HEK293 (cell line): ENCODE measurements around the gene CCDC102B.

Experiments used
- MZF1 ChIP-seq: fragments of 450-650 bp; formaldehyde crosslinking; IDR thresholded peaks from 2 replicates; pipeline ENCODE4 v1.5.1; 2017; ENCODE audit warnings: missing biosample characterization, missing genetic modification characterization, borderline replicate concordance
- SALL2 ChIP-seq: fragments of 450-650 bp; formaldehyde crosslinking; IDR thresholded peaks from 2 replicates; pipeline ENCODE4 v1.5.0; 2017; ENCODE audit warnings: missing biosample characterization, mild to moderate bottlenecking, missing genetic modification characterization, borderline replicate concordance
- ZNF596 ChIP-seq: fragments of 450-650 bp; IDR thresholded peaks from 2 replicates; pipeline ENCODE4 v1.5.0; 2018; ENCODE audit warnings: missing biosample characterization, mild to moderate bottlenecking, missing genetic modification characterization, moderate library complexity
- TF ChIP-seq, protein P1 (sequence below): fragments of 450-650 bp; formaldehyde crosslinking; IDR thresholded peaks from 2 replicates; pipeline ENCODE4 v1.5.1; 2016; ENCODE audit warnings: missing biosample characterization, missing genetic modification characterization
- TF ChIP-seq, protein P2 (sequence below): fragments of 450-650 bp; formaldehyde crosslinking; IDR thresholded peaks from 2 replicates; pipeline ENCODE4 v1.5.1; 2016; ENCODE audit warnings: missing biosample characterization, missing genetic modification characterization
- TF ChIP-seq, protein P3 (sequence below): fragments of 450-650 bp; formaldehyde crosslinking; IDR thresholded peaks from 2 replicates; pipeline ENCODE4 v1.5.1; 2017; ENCODE audit warnings: missing biosample characterization, missing genetic modification characterization
- TF ChIP-seq, protein P4 (sequence below): fragments of 450-650 bp; formaldehyde crosslinking; IDR thresholded peaks from 2 replicates; pipeline ENCODE4 v1.5.1; 2016; ENCODE audit warnings: missing biosample characterization, missing genetic modification characterization

DNA sequence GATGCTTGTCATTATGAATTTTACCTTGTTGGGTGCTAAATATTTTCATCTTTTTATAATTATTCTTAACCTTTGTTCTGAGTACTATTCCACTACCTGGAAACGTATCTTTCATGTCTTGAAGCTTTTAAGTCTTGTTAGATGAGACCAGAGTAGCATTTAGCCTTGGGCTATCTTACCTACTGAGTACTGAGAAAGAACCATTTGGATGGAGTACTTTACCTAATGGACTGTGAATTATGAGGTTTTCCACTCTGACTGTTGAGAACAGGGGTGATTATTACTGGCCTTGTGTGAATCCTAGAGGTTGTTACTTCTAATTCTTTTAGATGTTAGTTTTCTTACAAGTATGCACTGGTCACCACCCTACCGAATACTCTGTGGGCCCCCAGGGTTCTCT, 63.5 kb downstream of the CCDC102B start:
- TF ChIP-seq SALL2 (tag by site-specific recombination) = no peak
- TF ChIP-seq, protein P1, sequence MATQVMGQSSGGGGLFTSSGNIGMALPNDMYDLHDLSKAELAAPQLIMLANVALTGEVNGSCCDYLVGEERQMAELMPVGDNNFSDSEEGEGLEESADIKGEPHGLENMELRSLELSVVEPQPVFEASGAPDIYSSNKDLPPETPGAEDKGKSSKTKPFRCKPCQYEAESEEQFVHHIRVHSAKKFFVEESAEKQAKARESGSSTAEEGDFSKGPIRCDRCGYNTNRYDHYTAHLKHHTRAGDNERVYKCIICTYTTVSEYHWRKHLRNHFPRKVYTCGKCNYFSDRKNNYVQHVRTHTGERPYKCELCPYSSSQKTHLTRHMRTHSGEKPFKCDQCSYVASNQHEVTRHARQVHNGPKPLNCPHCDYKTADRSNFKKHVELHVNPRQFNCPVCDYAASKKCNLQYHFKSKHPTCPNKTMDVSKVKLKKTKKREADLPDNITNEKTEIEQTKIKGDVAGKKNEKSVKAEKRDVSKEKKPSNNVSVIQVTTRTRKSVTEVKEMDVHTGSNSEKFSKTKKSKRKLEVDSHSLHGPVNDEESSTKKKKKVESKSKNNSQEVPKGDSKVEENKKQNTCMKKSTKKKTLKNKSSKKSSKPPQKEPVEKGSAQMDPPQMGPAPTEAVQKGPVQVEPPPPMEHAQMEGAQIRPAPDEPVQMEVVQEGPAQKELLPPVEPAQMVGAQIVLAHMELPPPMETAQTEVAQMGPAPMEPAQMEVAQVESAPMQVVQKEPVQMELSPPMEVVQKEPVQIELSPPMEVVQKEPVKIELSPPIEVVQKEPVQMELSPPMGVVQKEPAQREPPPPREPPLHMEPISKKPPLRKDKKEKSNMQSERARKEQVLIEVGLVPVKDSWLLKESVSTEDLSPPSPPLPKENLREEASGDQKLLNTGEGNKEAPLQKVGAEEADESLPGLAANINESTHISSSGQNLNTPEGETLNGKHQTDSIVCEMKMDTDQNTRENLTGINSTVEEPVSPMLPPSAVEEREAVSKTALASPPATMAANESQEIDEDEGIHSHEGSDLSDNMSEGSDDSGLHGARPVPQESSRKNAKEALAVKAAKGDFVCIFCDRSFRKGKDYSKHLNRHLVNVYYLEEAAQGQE (tag by site-specific recombination) = no peak
- TF ChIP-seq, protein P2, sequence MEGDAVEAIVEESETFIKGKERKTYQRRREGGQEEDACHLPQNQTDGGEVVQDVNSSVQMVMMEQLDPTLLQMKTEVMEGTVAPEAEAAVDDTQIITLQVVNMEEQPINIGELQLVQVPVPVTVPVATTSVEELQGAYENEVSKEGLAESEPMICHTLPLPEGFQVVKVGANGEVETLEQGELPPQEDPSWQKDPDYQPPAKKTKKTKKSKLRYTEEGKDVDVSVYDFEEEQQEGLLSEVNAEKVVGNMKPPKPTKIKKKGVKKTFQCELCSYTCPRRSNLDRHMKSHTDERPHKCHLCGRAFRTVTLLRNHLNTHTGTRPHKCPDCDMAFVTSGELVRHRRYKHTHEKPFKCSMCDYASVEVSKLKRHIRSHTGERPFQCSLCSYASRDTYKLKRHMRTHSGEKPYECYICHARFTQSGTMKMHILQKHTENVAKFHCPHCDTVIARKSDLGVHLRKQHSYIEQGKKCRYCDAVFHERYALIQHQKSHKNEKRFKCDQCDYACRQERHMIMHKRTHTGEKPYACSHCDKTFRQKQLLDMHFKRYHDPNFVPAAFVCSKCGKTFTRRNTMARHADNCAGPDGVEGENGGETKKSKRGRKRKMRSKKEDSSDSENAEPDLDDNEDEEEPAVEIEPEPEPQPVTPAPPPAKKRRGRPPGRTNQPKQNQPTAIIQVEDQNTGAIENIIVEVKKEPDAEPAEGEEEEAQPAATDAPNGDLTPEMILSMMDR = no peak
- TF ChIP-seq, protein P3, sequence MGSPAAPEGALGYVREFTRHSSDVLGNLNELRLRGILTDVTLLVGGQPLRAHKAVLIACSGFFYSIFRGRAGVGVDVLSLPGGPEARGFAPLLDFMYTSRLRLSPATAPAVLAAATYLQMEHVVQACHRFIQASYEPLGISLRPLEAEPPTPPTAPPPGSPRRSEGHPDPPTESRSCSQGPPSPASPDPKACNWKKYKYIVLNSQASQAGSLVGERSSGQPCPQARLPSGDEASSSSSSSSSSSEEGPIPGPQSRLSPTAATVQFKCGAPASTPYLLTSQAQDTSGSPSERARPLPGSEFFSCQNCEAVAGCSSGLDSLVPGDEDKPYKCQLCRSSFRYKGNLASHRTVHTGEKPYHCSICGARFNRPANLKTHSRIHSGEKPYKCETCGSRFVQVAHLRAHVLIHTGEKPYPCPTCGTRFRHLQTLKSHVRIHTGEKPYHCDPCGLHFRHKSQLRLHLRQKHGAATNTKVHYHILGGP = no peak
- TF ChIP-seq, protein P4, sequence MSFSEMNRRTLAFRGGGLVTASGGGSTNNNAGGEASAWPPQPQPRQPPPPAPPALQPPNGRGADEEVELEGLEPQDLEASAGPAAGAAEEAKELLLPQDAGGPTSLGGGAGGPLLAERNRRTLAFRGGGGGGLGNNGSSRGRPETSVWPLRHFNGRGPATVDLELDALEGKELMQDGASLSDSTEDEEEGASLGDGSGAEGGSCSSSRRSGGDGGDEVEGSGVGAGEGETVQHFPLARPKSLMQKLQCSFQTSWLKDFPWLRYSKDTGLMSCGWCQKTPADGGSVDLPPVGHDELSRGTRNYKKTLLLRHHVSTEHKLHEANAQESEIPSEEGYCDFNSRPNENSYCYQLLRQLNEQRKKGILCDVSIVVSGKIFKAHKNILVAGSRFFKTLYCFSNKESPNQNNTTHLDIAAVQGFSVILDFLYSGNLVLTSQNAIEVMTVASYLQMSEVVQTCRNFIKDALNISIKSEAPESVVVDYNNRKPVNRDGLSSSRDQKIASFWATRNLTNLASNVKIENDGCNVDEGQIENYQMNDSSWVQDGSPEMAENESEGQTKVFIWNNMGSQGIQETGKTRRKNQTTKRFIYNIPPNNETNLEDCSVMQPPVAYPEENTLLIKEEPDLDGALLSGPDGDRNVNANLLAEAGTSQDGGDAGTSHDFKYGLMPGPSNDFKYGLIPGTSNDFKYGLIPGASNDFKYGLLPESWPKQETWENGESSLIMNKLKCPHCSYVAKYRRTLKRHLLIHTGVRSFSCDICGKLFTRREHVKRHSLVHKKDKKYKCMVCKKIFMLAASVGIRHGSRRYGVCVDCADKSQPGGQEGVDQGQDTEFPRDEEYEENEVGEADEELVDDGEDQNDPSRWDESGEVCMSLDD (tag by site-specific recombination) = no peak
- TF ChIP-seq MZF1 (tag by site-specific recombination) = no peak
- TF ChIP-seq ZNF596 (tag by site-specific recombination) = no peak
